ENCODE measurements around the gene SIGLEC10.

GRCh38 chr19:51399231-51399630 is 18.2 kb downstream of the SIGLEC10 start:
- TF ChIP-seq CTCF (IDR thresholded peaks at IDR 0.05) (no peak), POLR2A (IDR thresholded peaks at IDR 0.05) (no peak), POLR2AphosphoS5 (IDR thresholded peaks at IDR 0.05) (no peak)

Data from sigmoid colon (tissue), 4 donors.